ENCODE measurements around the gene SFXN1.

- TF ChIP-seq, protein P1, sequence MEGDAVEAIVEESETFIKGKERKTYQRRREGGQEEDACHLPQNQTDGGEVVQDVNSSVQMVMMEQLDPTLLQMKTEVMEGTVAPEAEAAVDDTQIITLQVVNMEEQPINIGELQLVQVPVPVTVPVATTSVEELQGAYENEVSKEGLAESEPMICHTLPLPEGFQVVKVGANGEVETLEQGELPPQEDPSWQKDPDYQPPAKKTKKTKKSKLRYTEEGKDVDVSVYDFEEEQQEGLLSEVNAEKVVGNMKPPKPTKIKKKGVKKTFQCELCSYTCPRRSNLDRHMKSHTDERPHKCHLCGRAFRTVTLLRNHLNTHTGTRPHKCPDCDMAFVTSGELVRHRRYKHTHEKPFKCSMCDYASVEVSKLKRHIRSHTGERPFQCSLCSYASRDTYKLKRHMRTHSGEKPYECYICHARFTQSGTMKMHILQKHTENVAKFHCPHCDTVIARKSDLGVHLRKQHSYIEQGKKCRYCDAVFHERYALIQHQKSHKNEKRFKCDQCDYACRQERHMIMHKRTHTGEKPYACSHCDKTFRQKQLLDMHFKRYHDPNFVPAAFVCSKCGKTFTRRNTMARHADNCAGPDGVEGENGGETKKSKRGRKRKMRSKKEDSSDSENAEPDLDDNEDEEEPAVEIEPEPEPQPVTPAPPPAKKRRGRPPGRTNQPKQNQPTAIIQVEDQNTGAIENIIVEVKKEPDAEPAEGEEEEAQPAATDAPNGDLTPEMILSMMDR (IDR thresholded peaks at IDR 0.05), result no peak
- TF ChIP-seq, protein P2, sequence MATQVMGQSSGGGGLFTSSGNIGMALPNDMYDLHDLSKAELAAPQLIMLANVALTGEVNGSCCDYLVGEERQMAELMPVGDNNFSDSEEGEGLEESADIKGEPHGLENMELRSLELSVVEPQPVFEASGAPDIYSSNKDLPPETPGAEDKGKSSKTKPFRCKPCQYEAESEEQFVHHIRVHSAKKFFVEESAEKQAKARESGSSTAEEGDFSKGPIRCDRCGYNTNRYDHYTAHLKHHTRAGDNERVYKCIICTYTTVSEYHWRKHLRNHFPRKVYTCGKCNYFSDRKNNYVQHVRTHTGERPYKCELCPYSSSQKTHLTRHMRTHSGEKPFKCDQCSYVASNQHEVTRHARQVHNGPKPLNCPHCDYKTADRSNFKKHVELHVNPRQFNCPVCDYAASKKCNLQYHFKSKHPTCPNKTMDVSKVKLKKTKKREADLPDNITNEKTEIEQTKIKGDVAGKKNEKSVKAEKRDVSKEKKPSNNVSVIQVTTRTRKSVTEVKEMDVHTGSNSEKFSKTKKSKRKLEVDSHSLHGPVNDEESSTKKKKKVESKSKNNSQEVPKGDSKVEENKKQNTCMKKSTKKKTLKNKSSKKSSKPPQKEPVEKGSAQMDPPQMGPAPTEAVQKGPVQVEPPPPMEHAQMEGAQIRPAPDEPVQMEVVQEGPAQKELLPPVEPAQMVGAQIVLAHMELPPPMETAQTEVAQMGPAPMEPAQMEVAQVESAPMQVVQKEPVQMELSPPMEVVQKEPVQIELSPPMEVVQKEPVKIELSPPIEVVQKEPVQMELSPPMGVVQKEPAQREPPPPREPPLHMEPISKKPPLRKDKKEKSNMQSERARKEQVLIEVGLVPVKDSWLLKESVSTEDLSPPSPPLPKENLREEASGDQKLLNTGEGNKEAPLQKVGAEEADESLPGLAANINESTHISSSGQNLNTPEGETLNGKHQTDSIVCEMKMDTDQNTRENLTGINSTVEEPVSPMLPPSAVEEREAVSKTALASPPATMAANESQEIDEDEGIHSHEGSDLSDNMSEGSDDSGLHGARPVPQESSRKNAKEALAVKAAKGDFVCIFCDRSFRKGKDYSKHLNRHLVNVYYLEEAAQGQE (IDR thresholded peaks at IDR 0.05; ENCODE audit: insufficient read depth in 1 of 2, low read depth in 2 of 2, low read length in 1 of 2), result no peak
- TF ChIP-seq POLR2AphosphoS5 (IDR thresholded peaks at IDR 0.05; ENCODE audit: low read depth, low read length), result no peak
Measured at GRCh38 chr5:175550055-175550805, 71.9 kb downstream of the SFXN1 start.
